ENCODE results near the gene MAD1L1. TPM values are rescaled to one million over a fixed set of nuclear protein-coding genes. Genes with fewer than 3 reads are reported as not detected.

The MAD1L1 gene
- total RNA-seq, 1 experiment from 2014 or later, result 38.5 TPM

DNA sequence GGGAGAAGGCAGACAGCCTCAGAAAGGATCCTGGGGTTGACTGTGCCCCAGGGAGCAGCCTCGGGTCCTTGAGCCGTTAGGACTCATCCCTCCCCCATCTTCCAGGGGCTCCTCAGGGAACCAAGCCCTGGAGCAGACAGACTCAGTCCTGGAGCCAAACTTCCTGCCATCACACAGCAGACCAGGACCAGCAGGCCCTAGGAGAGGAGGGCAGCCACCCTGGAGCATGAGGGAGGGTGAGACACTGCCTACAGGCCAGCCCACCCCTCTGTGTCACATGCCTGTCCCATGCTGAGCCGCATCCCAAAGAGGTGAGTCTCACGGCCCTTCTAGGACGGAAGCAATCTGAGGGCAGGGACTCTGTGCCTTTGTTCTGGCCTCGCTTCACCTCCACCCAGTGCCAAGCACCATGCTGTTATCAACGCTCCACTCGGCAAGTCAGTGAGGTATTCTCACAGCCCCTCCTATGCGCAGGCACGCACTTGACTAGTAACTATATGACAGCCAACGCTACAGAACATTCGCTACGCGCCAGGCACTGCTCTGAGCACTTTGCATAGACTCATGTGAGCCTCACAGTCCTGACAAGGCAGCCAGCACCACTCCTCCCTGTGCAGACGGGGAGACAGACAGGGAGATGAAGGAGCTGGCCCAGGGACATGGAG, 19.1 kb downstream of the MAD1L1 start:
- Histone ChIP-seq H3K4me2 (ENCODE audit: low read length) (no peak overlapping the region), H3K27me3 (ENCODE audit: insufficient read depth, low read length) (no peaks in the 10 kb centered on the region), H3K36me3 (ENCODE audit: control insufficient read depth in 1 of 2, insufficient read depth in 2 of 2, low read length in 2 of 2) (peaks cover 13 to 36% of the 10 kb centered on the region in 2 experiments), H3K9me3 (ENCODE audit: control insufficient read depth in 1 of 2, insufficient read depth in 1 of 2, low read depth in 1 of 2, low read length in 2 of 2) (no peaks in the 10 kb centered on the region), H3K9ac (ENCODE audit: low read length) (no peak overlapping the region), H3K27ac (ENCODE audit: low read depth, low read length) (no peak overlapping the region), H3K4me3 (replicated peaks in 1 of 2; ENCODE audit: low read depth in 1 of 2, low read length in 2 of 2) (no peak overlapping the region), H3K79me2 (ENCODE audit: insufficient read depth, low read length) (0 out of 2 replicates have a peak, but pooled peaks cover 4% of the 10 kb centered on the region), H4K20me1 (ENCODE audit: insufficient read depth) (no peaks in the 10 kb centered on the region), H2AFZ (ENCODE audit: low read depth, low read length, poor library complexity, severe bottlenecking) (no peak overlapping the region), H3K9me2 (ENCODE audit: insufficient read depth) (no peaks in the 10 kb centered on the region), H3K4me1 (ENCODE audit: control insufficient read depth in 1 of 2, insufficient read depth in 2 of 2, low read length in 2 of 2) (no peaks in the 10 kb centered on the region)
- TF ChIP-seq EZH2phosphoT487 (IDR thresholded peaks at IDR 0.05; ENCODE audit: borderline replicate concordance) (no peak), RAD21 (IDR thresholded peaks at IDR 0.05; ENCODE audit: low read depth) (no peak), SIN3A (IDR thresholded peaks at IDR 0.05; ENCODE audit: low read depth) (no peak), ELF1 (IDR thresholded peaks at IDR 0.05; ENCODE audit: borderline replicate concordance, low read depth) (no peak)
- ChIA-PET POLR2A (no interaction called here), RAD21 (ENCODE audit: low non-redundant PET in 1 of 2, low total read pairs in 2 of 2, uncharacterized antibody in 2 of 2, unreplicated experiment in 2 of 2) (no interaction called here), CTCF (no interaction called here)
- ATAC-seq (no peak), DNase-seq (ENCODE audit: low read depth, low spot score) (no peak)
- intact Hi-C loops (cut with micrococcal nuclease), result no loop called here
- BruUV-seq (replicated peaks), result no TSS peak

- CTCF ChIA-PET, result no interaction called here
- RAD21 ChIA-PET (ENCODE audit: low non-redundant PET in 1 of 2, low total read pairs in 2 of 2, uncharacterized antibody in 2 of 2, unreplicated experiment in 2 of 2), result no interaction called here
- 0 out of 2 replicates have a peak, but pooled peaks cover 4% of the 10 kb centered on the region for H3K79me2 ChIP-seq (ENCODE audit: insufficient read depth, low read length)
- DNase-seq (ENCODE audit: low read depth, low spot score) (no peak), ATAC-seq (no peak)
- no peak overlapping the region for H3K27ac ChIP-seq (ENCODE audit: low read depth, low read length)
- H3K4me3 ChIP-seq (replicated peaks in 1 of 2; ENCODE audit: low read depth in 1 of 2, low read length in 2 of 2), result no peak overlapping the region
- no peaks in the 10 kb centered on the region for H3K27me3 ChIP-seq (ENCODE audit: insufficient read depth, low read length)
- no TSS peak for BruUV-seq (replicated peaks)
- no peaks in the 10 kb centered on the region for H4K20me1 ChIP-seq (ENCODE audit: insufficient read depth)
- no peak overlapping the region for H2AFZ ChIP-seq (ENCODE audit: low read depth, low read length, poor library complexity, severe bottlenecking)
- H3K9me3 ChIP-seq (ENCODE audit: control insufficient read depth in 1 of 2, insufficient read depth in 1 of 2, low read depth in 1 of 2, low read length in 2 of 2), result no peaks in the 10 kb centered on the region
- H3K9ac ChIP-seq (ENCODE audit: low read length), result no peak overlapping the region
- TF ChIP-seq CEBPB (IDR thresholded peaks at IDR 0.05; ENCODE audit: low read depth), result no peak
- no peak for TF ChIP-seq CBX3 (IDR thresholded peaks at IDR 0.05; ENCODE audit: low read depth)
- no peak for TF ChIP-seq TCF7L2 (IDR thresholded peaks at IDR 0.05; ENCODE audit: borderline replicate concordance, extremely low read depth, insufficient read depth, insufficient read length)
- no peaks in the 10 kb centered on the region for H3K4me1 ChIP-seq (ENCODE audit: control insufficient read depth in 1 of 2, insufficient read depth in 2 of 2, low read length in 2 of 2)
- POLR2A ChIA-PET, result no interaction called here
- intact Hi-C loops (cut with micrococcal nuclease), result no loop called here
- no peak overlapping the region for H3K4me2 ChIP-seq (ENCODE audit: low read length)
- H3K36me3 ChIP-seq (ENCODE audit: control insufficient read depth in 1 of 2, insufficient read depth in 2 of 2, low read length in 2 of 2), result peaks cover 18 to 39% of the 10 kb centered on the region in 2 experiments
- no peaks in the 10 kb centered on the region for H3K9me2 ChIP-seq (ENCODE audit: insufficient read depth)
Observed at GRCh38 chr7:2212906-2213305, 19.8 kb downstream of the MAD1L1 start.
